EH (cell line): ENCODE measurements around the gene FAM20B.
A peak's percentile ranks its signal among the peaks of the same experiment; 100 is the strongest.
"Not testable (repeated sequence)": the region's sequence is repeated elsewhere in the genome, so short reads cannot be mapped to it uniquely, and the experiment has no call there.

Experiments
- DNase-seq: peaks from one replicate; pipeline ENCODE4 v3.0.0-alpha.2; 2015; ENCODE audit warnings: low read depth

Gene FAM20B

GRCh38 chr1:179025125-179025974, at the start of gene FAM20B:
Gene FAM20B (plus strand): TSS chr1:179025894. CDS start chr1:179043848, 17,954 bp downstream.
- peak; percentile 93 for DNase-seq

GRCh38 chr1:178976541-178976940, 49.2 kb upstream of the FAM20B start:
- no peak for DNase-seq

DNA sequence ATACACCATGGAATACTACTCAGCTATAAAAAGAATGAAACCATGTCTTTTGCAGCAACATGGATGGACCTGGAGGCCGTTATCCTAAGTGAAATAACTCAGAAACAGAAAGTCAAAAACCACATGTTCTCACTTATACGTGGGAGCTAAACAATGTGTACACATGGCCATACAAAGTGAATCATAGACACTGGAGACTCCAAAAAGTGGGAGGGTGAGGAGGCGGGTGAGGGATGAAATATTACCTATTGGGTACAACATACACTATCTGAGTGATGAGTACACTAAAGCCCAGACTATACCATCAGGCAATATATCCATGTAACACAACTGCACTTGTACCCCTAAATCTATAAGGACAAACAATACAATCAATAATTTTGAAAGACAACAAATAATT, 39.5 kb upstream of the FAM20B start:
- no peak for DNase-seq

DNA sequence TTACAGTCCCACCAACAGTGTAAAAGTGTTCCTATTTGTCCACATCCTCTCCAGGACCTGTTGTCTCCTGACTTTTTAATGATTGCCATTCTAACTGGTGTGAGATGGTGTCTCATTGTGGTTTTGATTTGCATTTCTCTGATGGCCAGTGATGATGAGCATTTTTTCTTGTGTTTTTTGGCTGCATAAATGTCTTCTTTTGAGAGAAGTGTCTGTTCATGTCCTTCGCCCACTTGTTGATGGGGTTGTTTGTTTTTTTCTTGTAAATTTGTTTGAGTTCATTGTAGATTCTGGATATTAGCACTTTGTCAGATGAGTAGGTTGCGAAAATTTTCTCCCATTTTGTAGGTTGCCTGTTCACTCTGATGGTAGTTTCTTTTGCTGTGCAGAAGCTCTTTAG, 37.5 kb upstream of the FAM20B start:
- not testable (repeated sequence) for DNase-seq

- no peak for DNase-seq
Measured at GRCh38 chr1:178993559-178993958, 32.1 kb upstream of the FAM20B start.

GRCh38 chr1:178997428-178997827, 28.3 kb upstream of the FAM20B start:
- DNase-seq: no peak

DNA sequence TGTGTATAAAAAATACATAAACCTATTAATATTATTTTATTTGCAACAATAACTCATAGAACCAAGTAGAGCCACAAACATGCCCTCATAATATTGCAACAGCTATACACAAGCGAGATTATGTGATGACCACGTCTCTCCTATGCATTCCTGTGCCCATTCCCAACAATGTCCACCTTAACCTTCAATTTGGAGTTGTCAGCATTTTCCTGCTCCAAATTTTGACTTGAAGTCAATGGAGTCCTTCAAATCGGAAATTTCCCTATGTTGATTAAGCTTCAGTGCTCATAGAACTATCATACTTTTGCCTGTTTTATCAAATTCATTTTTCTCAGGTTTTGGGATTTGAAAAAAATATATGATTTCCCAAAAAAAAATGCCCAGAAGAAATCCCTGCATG, 27.4 kb upstream of the FAM20B start:
- DNase-seq: no peak

GRCh38 chr1:178999061-178999460, 26.6 kb upstream of the FAM20B start:
- no peak for DNase-seq

DNA sequence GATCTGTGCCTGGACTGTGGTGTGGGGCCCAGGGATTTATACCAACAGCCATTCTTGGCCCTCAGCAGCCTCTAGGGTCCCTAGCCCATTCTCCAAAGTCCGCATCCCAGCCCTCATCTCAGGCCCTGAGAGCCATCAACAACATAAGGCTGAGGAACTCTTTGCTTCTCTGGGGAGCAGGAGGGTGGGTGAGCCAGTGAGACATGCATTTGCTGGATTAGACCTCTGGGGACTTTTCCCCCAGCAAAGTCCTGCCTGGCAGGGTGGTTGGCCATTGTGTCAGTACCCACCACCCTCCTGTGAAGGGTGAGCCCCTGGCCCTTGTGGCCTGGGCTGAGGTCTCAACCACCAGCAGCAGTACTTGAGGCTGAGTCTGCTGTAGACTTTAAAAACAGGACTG, 24.2 kb upstream of the FAM20B start:
- no peak for DNase-seq

GRCh38 chr1:179002064-179002463, 23.6 kb upstream of the FAM20B start:
- not testable (repeated sequence) for DNase-seq

GRCh38 chr1:179002552-179003345, 22.9 kb upstream of the FAM20B start:
- DNase-seq: peak; percentile 69

GRCh38 chr1:179003512-179004066, 22.1 kb upstream of the FAM20B start:
- no peak for DNase-seq

DNA sequence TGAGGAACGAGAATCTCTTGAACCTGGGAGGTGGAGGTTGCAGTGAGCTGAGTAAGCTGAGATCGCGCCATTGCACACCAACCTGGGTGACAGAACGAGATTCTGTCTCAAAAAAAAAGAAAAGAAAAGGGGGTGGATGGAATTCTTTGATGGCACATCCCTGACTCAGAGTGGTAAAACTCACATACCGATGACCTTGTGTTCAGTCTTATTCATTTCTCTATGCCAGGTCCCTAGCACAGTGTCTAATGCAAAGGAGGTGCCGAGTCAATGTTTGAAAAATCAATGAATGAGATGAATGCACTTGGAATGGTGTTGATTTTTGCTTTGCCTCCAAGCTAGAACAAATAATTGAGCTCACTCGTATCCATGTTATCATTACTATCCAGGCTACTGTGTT, 18.5 kb upstream of the FAM20B start:
- peak; percentile 41 for DNase-seq

- no peak for DNase-seq
Measured at GRCh38 chr1:179010671-179011070, 15.0 kb upstream of the FAM20B start.

GRCh38 chr1:179012038-179012437, 13.7 kb upstream of the FAM20B start:
- no peak for DNase-seq

GRCh38 chr1:179014123-179014522, 11.6 kb upstream of the FAM20B start:
- no peak for DNase-seq

DNA sequence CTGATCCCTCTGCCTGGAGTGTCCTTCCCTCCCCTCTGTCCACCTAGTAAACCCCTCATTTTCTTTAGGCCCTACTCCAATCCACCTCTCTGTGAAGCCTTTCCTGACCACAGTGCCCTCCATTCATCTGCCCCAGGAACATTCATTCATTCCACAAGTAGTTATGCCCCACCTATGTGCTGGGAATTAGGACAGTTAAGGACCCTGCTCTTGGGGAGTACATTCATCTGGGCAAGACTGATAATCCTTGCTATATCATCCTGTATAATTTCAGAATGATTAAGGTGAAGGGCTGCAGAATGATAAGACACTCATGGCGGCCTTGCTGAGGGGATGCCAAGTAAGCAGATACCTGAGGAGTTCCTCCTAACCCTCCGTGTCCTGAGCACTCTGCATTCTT, 10.3 kb upstream of the FAM20B start:
- DNase-seq: no peak

DNA sequence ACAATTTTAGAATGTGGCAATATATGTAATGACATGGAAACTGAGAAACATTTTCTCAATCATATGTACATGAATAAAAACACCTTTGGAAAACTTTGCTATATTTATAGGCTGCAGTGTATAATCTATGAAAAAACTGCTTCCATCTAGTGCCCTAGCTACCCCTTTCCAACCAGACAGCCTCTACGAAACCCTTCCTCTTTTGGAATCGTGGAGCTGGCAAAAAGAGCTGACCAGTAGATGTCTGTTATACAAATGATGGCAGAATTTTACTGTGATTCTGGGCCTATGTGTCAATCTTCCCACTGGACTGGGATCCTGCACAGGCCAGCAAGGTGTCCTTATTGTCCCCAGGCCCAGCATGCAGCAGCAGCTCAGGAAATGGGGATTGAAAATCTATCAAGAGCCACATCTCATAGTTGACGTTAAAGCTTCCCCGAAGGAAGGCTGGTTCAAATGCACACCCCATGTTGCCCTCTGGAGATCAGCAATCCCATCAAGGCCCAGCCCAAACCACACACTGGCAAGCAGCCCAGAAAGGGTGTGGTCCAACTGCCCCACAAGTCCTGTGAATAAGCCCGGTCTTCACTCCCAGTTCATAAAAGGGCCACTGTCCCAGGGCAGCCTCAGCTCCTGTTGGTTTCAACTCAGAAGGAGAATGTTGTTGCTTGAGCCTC, 8.8 kb upstream of the FAM20B start:
- peak; percentile 96 for DNase-seq

- DNase-seq: peak; percentile 57
Measured at GRCh38 chr1:179017383-179018326, 8.0 kb upstream of the FAM20B start.

DNA sequence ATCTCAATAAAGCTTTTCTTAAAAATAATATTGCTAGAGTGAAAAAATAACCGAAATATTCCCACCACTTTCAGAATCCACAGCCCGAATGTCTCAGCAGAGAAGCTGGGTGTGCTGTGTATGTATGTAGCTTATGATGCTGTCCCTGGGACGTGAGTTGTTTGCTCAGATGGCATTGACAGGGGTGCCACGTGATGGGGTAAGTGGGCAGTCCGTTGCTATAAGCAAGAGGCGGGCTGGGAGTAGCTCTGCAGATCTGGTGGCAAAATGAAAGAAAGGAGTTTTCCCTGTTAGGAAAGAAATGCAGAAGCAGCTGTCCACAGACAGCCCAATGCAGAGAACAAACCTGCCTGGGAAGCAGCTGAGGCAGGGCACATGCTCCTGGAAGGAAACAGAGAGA, 3.8 kb upstream of the FAM20B start:
- DNase-seq: peak; percentile 29
